Pericardium fibroblast (primary cell): Measurements from ENCODE around the gene GPR158. TPM values are rescaled to one million over a fixed set of nuclear protein-coding genes. Genes with fewer than 3 reads are reported as not detected.

Source experiments
- total RNA-seq: library from RNA; depleted of rRNA; stranded (reverse); fragments of >200 nt; gene quantifications from 2 replicates; pipeline ENCODE4 v1.2.3, GENCODE V29; 2015

GPR158 gene
- total RNA-seq, result 0.09 and 2.6 TPM in 2 replicates

GRCh38 chr10:25174461-25175230, at the start of gene GPR158:
Gene GPR158, plus strand, starts transcription at chr10:25175001. Its CDS starts 420 bp downstream, at chr10:25175421.

Other genes starting within 250 kb of the GPR158 start
- gene PRTFDC1, start 222.4 kb upstream of the GPR158 start, total RNA-seq, result 4.1 and 9.6 TPM in 2 replicates
- gene ENKUR, start 158.8 kb upstream of the GPR158 start, total RNA-seq, result not detected in 2 replicates
- gene THNSL1, start 158.4 kb upstream of the GPR158 start, total RNA-seq, result 1.9 and 2.6 TPM in 2 replicates